Activated CD8-positive, alpha-beta memory T cell treated with anti-CD3 and anti-CD28 coated beads for 4 hours (primary cell): ENCODE data around the gene SART3.

Experiments
- DNase-seq, 2 donors: peaks; one replicate each; pipeline ENCODE4 v3.0.0-alpha.2; 2020; ENCODE audit warnings: low read depth in 2 of 2

The SART3 gene

GRCh38 chr12:108560752-108561719 lies at the start of gene SART3:
Gene SART3, minus strand, starts transcription at chr12:108561173. Its CDS starts 19 bp downstream, at chr12:108561154.
- DNase-seq, result peak; percentile 57 to 63

- DNase-seq, result no peak
These were observed 49.4 kb upstream of the SART3 start for GRCh38 chr12:108610336-108610815.

GRCh38 chr12:108609537-108610335 lies 48.8 kb upstream of the SART3 start:
- DNase-seq, result no peak

DNA sequence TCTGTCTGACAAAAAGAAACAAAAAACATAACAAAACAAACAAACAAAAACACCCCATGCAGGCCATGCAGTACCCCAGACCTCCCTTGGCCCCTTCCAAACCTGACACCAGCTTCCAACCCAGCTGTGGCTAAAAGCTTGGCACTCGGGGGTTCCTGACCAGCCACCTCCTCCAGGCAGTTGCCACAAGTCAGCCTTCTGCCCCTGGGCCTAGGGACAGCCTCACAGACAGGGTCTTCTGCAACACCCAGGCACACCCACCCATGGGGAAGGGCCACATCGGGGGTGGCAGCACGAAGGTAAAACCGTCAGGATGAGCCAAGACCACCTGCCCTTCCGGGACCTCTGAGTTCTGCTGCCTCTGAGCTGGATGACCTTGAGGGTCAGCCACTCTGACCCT lies 47.6 kb upstream of the SART3 start:
- no peak for DNase-seq

GRCh38 chr12:108607981-108608600 lies 47.1 kb upstream of the SART3 start:
- no peak for DNase-seq

DNA sequence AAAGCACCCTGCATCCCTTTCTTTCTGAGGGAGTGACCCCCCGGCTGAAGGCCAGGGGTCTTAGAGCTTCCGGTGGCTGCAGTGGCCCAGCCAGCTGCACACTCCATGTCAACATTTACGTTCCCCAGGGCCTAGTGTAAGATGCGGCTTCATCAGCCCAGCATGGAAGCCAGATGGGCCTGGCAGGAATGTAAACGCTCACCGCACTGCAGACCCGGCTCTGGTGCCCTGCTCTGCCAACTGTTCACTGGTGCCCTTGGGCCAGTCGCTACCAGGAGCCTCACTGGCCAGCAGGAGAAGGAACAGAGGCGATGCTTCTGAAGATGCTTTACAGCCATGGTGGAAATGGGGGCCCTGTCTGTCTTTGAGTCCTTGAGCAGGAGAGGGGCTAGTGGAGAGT lies 45.5 kb upstream of the SART3 start:
- no peak for DNase-seq

DNA sequence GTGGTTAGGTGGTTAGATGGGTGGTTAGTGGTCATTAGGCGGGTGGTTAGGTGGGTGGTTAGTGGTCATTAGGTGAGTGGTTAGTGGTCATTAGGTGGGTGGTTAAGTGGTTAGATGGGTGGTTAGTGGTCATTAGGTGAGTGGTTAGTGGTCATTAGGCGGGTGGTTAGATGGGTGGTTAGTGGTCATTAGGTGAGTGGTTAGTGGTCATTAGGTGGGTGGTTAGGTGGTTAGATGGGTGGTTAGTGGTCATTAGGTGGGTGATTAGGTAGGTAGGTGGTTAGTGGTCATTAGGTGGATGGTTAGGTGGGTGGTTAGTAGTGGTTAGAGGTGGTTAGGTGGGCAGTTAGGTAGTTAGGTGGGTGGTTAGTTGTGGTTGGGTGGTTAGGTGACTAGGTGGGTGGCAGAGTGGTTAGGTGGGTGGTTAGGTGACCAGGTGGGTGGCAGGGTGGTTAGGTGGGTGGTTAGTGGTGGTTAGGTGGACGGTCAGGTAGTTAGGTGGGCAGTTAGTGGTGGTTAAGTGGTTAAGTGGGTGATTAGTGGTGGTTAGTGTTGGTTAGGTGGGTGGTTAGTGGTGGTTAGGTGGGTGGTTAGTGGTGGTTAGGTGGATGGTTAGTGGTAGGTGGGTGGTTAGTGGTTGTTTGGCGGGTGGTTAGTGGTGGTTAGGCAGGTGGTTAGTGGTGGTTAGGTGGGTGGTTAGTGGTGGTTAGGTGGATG lies 44.9 kb upstream of the SART3 start:
- DNase-seq, result no peak

GRCh38 chr12:108605000-108605689 lies 44.2 kb upstream of the SART3 start:
- no peak for DNase-seq

DNA sequence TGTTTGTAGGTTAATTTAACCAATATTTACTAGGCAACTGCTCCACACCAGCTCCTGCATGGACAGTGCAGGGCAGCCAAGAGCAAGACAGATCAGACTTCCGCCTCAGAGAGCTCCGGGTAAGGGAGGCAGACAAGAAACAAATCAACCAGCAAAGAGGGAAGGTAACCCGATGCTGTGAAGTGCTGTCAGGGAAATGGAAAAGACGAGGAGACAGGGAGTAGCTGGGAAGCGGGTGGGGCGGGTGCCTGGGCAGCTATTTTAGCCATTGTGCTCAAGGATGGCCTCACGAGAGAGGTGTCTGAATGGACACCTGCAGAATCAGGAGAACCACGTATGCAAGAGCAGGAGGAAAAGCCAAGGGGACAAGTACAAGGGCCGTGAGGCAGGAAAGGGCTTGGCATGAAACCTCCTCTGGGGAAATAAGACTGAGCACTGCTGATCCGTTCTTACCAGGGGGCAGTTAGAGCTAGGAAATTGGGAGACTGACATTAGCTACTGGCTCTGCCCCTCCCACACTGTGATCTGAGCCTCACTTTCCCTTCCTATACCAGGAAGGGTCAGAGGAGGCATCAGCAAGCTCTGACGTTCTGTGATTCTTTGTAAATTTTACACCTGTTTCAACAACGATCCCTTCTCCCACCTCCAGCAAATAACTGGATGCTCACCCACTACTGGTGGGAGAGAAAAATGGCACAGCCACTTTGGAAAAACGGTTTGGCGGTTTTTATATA lies 43.4 kb upstream of the SART3 start:
- no peak for DNase-seq

GRCh38 chr12:108603743-108604142 lies 42.8 kb upstream of the SART3 start:
- no peak for DNase-seq

GRCh38 chr12:108602976-108603704 lies 42.2 kb upstream of the SART3 start:
- DNase-seq, result no peak

GRCh38 chr12:108602209-108602705 lies 41.3 kb upstream of the SART3 start:
- DNase-seq, result no peak

GRCh38 chr12:108600702-108601007 lies 39.7 kb upstream of the SART3 start:
- DNase-seq, result no peak

- no peak for DNase-seq
These were observed 39.2 kb upstream of the SART3 start for GRCh38 chr12:108599948-108600701.

GRCh38 chr12:108599541-108599940 lies 38.6 kb upstream of the SART3 start:
- DNase-seq, result no peak

DNA sequence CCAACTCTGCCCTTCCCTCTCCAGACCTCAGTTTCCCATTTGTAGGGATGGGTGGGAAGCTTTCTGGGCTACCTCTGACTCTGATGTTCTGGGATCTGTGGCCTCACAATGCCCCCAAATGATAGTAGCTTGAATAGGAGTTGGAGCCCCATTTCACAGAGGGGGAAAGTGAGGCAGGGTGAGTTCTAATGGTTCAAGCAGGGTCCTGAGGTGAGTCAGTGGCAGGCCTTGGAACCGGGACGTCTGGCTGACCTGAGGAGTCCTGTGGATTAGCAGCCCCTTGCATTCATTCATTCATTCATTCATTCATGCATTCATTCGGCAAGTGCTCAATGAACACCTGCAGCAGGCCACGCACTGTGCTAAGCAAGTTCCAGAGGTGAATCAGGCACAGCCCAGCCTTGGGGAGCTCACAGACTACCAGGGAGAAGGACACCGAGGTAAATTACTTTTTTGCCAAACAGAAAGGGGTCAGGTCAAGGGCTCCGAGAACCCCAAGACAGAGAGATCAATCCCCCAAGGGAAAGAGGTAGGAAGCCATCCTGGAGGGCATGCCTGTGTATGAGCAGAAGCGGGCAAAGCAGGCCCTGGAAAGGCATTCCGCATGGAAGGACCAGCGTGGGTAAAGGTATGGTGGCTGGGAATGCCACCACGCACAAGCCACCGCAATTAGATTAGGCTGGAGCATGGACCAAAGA lies 37.7 kb upstream of the SART3 start:
- DNase-seq, result no peak

GRCh38 chr12:108597559-108598471 lies 36.8 kb upstream of the SART3 start, which contains the start of gene TMEM119:
Gene TMEM119, minus strand, starts transcription at chr12:108598084. Its CDS starts 5,701 bp downstream, at chr12:108592383.
- DNase-seq, result no peak
